AG09309 (cell line): ENCODE results near the gene STAT5A.
"Not testable (repeated sequence)": the region's sequence is repeated elsewhere in the genome, so short reads cannot be mapped to it uniquely, and the experiment has no call there.

Source experiments
- DNase-seq: peaks from one replicate; pipeline ENCODE4 v3.0.0-alpha.2; 2010; ENCODE audit warnings: low read depth
- H3K4me3 ChIP-seq: 2 replicates; pipeline ENCODE4 v1.5.1; 2011; ENCODE audit warnings: mild to moderate bottlenecking, low read depth, low read length, moderate library complexity; ENCODE audit not compliant: control insufficient read depth
- CTCF ChIP-seq: IDR thresholded peaks from 2 replicates; pipeline ENCODE4 v1.5.1; 2011; ENCODE audit warnings: mild to moderate bottlenecking, low read depth, low read length, inconsistent platforms; ENCODE audit not compliant: insufficient read depth, control insufficient read depth; ENCODE audit errors: missing control alignments

STAT5A gene

GRCh38 chr17:42347606-42348005 lies 59.3 kb downstream of the STAT5A start:
- no peak for TF ChIP-seq CTCF

DNA sequence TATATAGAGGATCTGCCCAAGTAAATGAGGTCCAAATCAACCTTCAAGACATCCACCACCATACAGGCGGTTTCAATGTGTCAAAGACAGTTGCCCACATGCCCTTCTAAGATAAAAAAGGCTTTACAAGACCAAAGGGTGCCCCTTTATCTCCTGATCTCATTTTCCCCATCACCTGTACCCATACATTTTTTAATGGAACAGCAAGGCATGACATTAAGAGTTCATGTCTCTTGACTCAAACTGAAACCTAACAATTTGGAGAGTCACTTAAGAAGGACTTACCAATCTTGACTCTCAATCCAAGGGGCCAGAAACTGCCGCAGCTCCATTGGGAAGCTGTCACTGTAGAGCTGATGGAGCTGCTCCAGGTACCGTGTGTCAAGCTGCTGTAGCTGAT lies 59.8 kb downstream of the STAT5A start:
- H3K4me3 ChIP-seq = no peak overlapping the region
- DNase-seq = no peak
- TF ChIP-seq CTCF = no peak

More at GRCh38 chr17:42347606-42348005, 59.3 kb downstream of the STAT5A start:
- no peak for DNase-seq
- H3K4me3 ChIP-seq = no peak overlapping the region

GRCh38 chr17:42354956-42355843 lies 66.9 kb downstream of the STAT5A start:
- no peak for TF ChIP-seq CTCF
- DNase-seq = peak; percentile 88
- no peak overlapping the region for H3K4me3 ChIP-seq

GRCh38 chr17:42358434-42358833 lies 70.1 kb downstream of the STAT5A start:
- DNase-seq = no peak
- no peak for TF ChIP-seq CTCF
- no peak overlapping the region for H3K4me3 ChIP-seq

DNA sequence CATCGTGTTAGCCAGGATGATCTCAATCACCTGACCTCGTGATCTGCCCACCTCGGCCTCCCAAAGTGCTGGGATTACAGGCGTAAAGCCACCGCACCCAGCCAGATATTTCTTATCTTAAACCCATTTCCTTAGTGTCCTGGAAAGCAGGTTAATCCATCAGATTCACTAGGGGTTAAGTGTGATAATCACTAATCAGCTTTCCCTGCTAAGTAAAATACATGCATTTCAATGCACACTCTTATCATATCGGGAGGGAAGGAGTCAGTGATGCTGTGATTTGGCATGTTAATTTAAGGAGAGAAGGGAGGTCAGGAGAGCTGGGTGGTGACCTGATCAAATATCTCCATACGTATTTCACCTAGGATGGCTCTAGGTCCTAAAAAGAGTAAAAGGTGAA lies 70.8 kb downstream of the STAT5A start:
- no peak overlapping the region for H3K4me3 ChIP-seq
- DNase-seq = no peak
- TF ChIP-seq CTCF = no peak

DNA sequence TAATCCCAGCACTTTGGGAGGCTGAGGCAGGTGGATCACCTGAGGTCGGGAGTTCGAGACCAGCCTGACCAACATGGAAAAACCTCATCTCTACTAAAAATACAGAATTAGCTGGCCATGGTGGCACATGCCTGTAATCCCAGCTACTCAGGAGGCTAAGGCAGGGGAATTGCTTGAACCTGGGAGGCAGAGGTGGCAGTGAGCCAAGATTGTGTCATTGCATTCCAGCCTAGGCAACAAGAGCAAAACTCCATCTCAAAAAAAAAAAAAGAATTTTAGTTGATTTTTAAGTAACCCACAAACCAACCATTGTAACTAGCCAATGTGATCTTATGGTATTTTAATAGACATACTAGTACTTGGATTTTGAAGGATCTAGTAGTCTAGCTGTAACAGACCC lies 72.1 kb downstream of the STAT5A start:
- H3K4me3 ChIP-seq, DNase-seq: not testable (repeated sequence)
